ENCODE measurements around the gene VANGL2. TPM values are rescaled to one million over a fixed set of nuclear protein-coding genes. Genes with fewer than 3 reads are reported as not detected.

The VANGL2 gene
- 27.5 TPM for total RNA-seq

DNA sequence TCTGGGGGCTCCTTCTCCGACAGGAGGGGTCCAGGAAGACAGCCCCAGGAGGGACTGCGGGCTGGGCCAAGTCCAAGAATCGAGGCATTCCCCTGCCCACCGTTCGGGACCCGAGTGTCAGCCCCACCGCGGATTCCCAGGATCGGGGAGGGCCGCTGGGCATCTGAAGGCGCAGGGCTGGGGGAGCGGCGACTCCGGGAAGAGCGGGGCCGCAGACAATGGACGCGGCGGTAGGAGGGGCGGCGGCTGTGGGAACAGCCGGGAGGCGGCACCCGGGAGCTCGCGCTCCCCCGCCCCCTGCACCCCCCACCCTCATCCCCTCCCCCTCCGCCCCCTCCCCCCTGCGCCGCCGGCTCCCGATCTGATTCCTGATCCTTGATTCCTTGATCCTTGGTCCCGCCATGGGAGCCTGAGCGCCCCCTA lies at the start of gene VANGL2:
Gene VANGL2, plus strand, starts transcription at position 342 of the 423 bp plus-strand sequence. CDS start 15,274 bp downstream, outside the sequence.

DNA sequence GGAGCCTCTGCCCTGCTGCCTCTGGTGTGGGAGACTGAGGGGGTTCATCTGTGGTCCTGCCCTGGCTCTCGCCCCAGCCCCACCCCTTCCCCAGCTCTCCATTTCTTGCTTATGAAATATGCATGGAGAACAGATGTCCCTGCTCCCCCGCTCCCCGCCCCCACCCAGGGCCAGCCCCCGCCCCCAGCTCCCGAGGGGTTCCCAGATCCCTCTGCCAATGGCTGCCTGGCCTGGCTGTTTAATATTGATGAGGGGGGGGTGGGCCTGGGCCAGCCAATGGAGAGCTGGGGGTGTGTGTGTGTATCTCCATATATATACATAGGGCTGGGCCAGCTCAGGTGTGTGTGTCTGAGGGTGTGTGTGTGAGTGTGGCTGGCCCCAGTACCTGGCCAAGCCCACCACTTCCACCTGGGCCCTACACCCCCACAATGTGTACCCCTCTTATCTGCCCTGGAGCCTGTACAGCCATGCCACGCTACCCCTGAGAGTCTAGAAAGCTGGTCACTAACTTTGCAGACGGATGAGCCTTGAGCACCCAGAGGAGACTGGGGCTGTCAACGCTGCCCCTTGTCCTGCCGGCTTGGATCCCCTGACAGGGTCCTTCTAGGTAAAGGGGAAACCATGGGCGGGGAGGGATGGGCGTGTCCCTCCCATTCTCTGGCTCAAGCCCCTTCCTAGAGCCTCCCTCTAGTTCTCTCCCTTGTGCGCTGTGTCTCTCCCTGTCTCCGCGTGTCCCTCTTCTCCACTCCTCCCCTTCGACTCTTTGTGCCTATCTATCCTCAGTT lies 33.4 kb upstream of the VANGL2 start, which contains the start of gene NHLH1:
Gene NHLH1, plus strand, starts transcription at position 341 of the 785 bp plus-strand sequence. CDS start 3,661 bp downstream, outside the sequence.

Small RNA genes lying within 50 kb of the gene (small RNA-seq; reads per million reads assigned to genes)
- 0.21 reads per million for gene RNU4-42P (ENCODE audit: low replicate concordance)

Other genes starting within 250 kb of the VANGL2 start
- gene ATP1A4, start 249.0 kb upstream of the VANGL2 start, total RNA-seq = 0.31 TPM
- 1.9 TPM for gene CASQ1, start 210.0 kb upstream of the VANGL2 start, total RNA-seq
- gene PEA15, start 195.2 kb upstream of the VANGL2 start, total RNA-seq = 146 TPM
- 153 TPM for gene DCAF8, start 138.0 kb upstream of the VANGL2 start, total RNA-seq
- gene PEX19, start 115.4 kb upstream of the VANGL2 start, total RNA-seq = 36.3 TPM
- gene COPA, start 57.3 kb upstream of the VANGL2 start, total RNA-seq = 182 TPM
- 47.9 TPM for gene NCSTN, start 57.2 kb upstream of the VANGL2 start, total RNA-seq
- 2.2 TPM for gene NHLH1, start 33.5 kb upstream of the VANGL2 start, total RNA-seq
- not detected for gene SLAMF6, start 122.7 kb downstream of the VANGL2 start, total RNA-seq
- gene CD84, start 178.9 kb downstream of the VANGL2 start, total RNA-seq = 1.6 TPM
- gene SLAMF1, start 246.5 kb downstream of the VANGL2 start, total RNA-seq = not detected

All from parietal lobe (tissue), 2 donors.